Lower leg skin (tissue), 4 donors: ENCODE data around the gene EEF1AKMT4. TPM values are rescaled to one million over a fixed set of nuclear protein-coding genes. Genes with fewer than 3 reads are reported as not detected.

ENCODE experiments used
- DNase-seq, 2 donors: peaks; one replicate each; pipeline ENCODE4 v3.0.0-alpha.2; 2019; ENCODE audit warnings: low spot score in 2 of 2
- H3K4me3 ChIP-seq: fragments of 200-600 bp; sonication (generic); 2 replicates; pipeline ENCODE4 v1.5.1; 2017; ENCODE audit warnings: mild to moderate bottlenecking, low read depth; ENCODE audit not compliant: poor library complexity, severe bottlenecking
- CTCF ChIP-seq, 3 donors: fragments of 450-650 bp; IDR thresholded peaks; one replicate each; pipeline ENCODE4 v1.5.1; 2016; ENCODE audit warnings: antibody characterized with exemption in 3 of 3, mild to moderate bottlenecking in 3 of 3, moderate library complexity in 2 of 3
- POLR2A ChIP-seq, 2 donors: fragments of 450-650 bp; IDR thresholded peaks; one replicate each; pipeline ENCODE4 v1.6.1; 2016 to 2017; ENCODE audit warnings: antibody characterized with exemption in 2 of 2, mild to moderate bottlenecking in 1 of 2, moderate library complexity in 1 of 2
- WGBS, 2 donors: methylation state at CpG; one replicate each; pipeline ENCODE4 v1.1.5; 2018; 5-methylcytosine and 5-hydroxymethylcytosine counted together
- intact Hi-C: fragments of 100-400 bp; cut with DNase I; formaldehyde crosslinking; loops from one replicate; pipeline ENCODE4 v1.15.0; 2023; ENCODE audit warnings: low total_unique reads
- total RNA-seq, 4 donors: library from RNA; depleted of rRNA; stranded (reverse); fragments of >200 nt; gene quantifications; one replicate each; pipeline ENCODE4 v1.1.0, GENCODE V29; 2016

Gene EEF1AKMT4
- 1 to 10 TPM; 4.3 to 7.7 (median 6.1) TPM for total RNA-seq

- WGBS, 2 donors: 0 to 1% methylated on average over 48 to 53 of the region's 54 CpGs
- DNase-seq: peak; percentile 95 to 99
- TF ChIP-seq CTCF (IDR thresholded peaks at IDR 0.05) (no peak), POLR2A (IDR thresholded peaks at IDR 0.05) (no peak)
- intact Hi-C loops: no loop called here
- peak within 1 kb of the TSS; percentile 71 for H3K4me3 ChIP-seq
Measured at GRCh38 chr3:184249412-184250166, at the start of gene EEF1AKMT4. TSS of gene EEF1AKMT4 (plus strand) at chr3:184249672. CDS start at chr3:184249695, 23 bp downstream.

GRCh38 chr3:184200825-184201224 lies 48.6 kb upstream of the EEF1AKMT4 start:
- intact Hi-C loops: no loop called here
- no peak overlapping the region for H3K4me3 ChIP-seq
- TF ChIP-seq POLR2A (IDR thresholded peaks at IDR 0.05): no peak
- TF ChIP-seq CTCF (IDR thresholded peaks at IDR 0.05): no peak
- DNase-seq: no peak

- 77 to 80% methylated on average over 8 of the region's 8 CpGs for whole genome bisulfite sequencing, 2 donors
- no peak for DNase-seq
- H3K4me3 ChIP-seq: no peak overlapping the region
- TF ChIP-seq POLR2A (IDR thresholded peaks at IDR 0.05) (no peak), CTCF (IDR thresholded peaks at IDR 0.05) (no peak)
- intact Hi-C loops: no loop called here
Measured at GRCh38 chr3:184203526-184203925, 45.9 kb upstream of the EEF1AKMT4 start.

GRCh38 chr3:184209146-184209923 lies 40.1 kb upstream of the EEF1AKMT4 start:
- TF ChIP-seq POLR2A (IDR thresholded peaks at IDR 0.05) (no peak), CTCF (IDR thresholded peaks at IDR 0.05) (no peak)

GRCh38 chr3:184211297-184211696 lies 38.2 kb upstream of the EEF1AKMT4 start:
- H3K4me3 ChIP-seq: no peak overlapping the region
- intact Hi-C loops: no loop called here
- WGBS, 2 donors: 66 to 71% methylated on average over 5 of the region's 5 CpGs
- DNase-seq: no peak
- TF ChIP-seq POLR2A (IDR thresholded peaks at IDR 0.05) (no peak), CTCF (IDR thresholded peaks at IDR 0.05) (no peak)

More at GRCh38 chr3:184209146-184209923, 40.1 kb upstream of the EEF1AKMT4 start:
- no peak for DNase-seq
- WGBS, 2 donors: 43 to 55% methylated on average over 11 of the region's 11 CpGs
- no peak overlapping the region for H3K4me3 ChIP-seq
- intact Hi-C loops: no loop called here
